ENCODE data around the gene PARM1.

GRCh38 chr4:75040703-75041102 lies 107.8 kb downstream of the PARM1 start:
- TF ChIP-seq CTCF (tag by site-specific recombination; IDR thresholded peaks at IDR 0.05) = no peak
- TF ChIP-seq TRIM28 (IDR thresholded peaks at IDR 0.05; ENCODE audit: borderline replicate concordance, low read length) = no peak
- TF ChIP-seq YY1 (tag by site-specific recombination; IDR thresholded peaks at IDR 0.05) = no peak
- no peak for TF ChIP-seq ATF2 (tag by site-specific recombination; IDR thresholded peaks at IDR 0.05; ENCODE audit: low read depth)
- TF ChIP-seq ZNF26 (tag by site-specific recombination; IDR thresholded peaks at IDR 0.05) = no peak
- no peak for TF ChIP-seq SCRT2 (tag by site-specific recombination; IDR thresholded peaks at IDR 0.05)
- no peak for TF ChIP-seq SP2 (tag by site-specific recombination; IDR thresholded peaks at IDR 0.05)
- no peak for TF ChIP-seq ZNF639 (tag by site-specific recombination; IDR thresholded peaks at IDR 0.05)
- no peak for TF ChIP-seq ZNF239 (tag by site-specific recombination; IDR thresholded peaks at IDR 0.05)
- TF ChIP-seq ZNF280D (tag by site-specific recombination; IDR thresholded peaks at IDR 0.05) = no peak
- TF ChIP-seq MEIS1 (CRISPR knock-in tag; IDR thresholded peaks at IDR 0.05; ENCODE audit: borderline replicate concordance) = no peak
- no peak for TF ChIP-seq REPIN1 (tag by site-specific recombination; IDR thresholded peaks at IDR 0.05; ENCODE audit: low read depth)
- no peak for TF ChIP-seq ZNF510 (tag by site-specific recombination; IDR thresholded peaks at IDR 0.05; ENCODE audit: insufficient replicate concordance)
- no peak for TF ChIP-seq ZNF274 (IDR thresholded peaks at IDR 0.05; ENCODE audit: low read length)
- TF ChIP-seq ZNF274 (tag by site-specific recombination; IDR thresholded peaks at IDR 0.05; ENCODE audit: borderline replicate concordance) = no peak
